Subcutaneous abdominal adipose tissue (tissue), 5 donors: ENCODE data around the gene TDP2.
A peak's percentile ranks its signal among the peaks of the same experiment; 100 is the strongest.
"Not testable (repeated sequence)": the region's sequence is repeated elsewhere in the genome, so short reads cannot be mapped to it uniquely, and the experiment has no call there.

Source experiments
- H3K27ac ChIP-seq: one replicate; pipeline ENCODE4 v1.7.0; 2013; ENCODE audit warnings: low read depth, mild to moderate bottlenecking, inconsistent platforms, low read length, moderate library complexity
- H3K27me3 ChIP-seq, 5 donors: one replicate each; pipeline ENCODE4 v1.7.0; 2013; ENCODE audit warnings: low read length in 5 of 5, inconsistent platforms in 1 of 5; ENCODE audit not compliant: control insufficient read depth in 5 of 5, insufficient read depth in 4 of 5
- H3K36me3 ChIP-seq, 5 donors: one replicate each; pipeline ENCODE4 v1.7.0; 2013; ENCODE audit warnings: low read length in 5 of 5; ENCODE audit not compliant: control insufficient read depth in 5 of 5, insufficient read depth in 5 of 5
- H3K4me1 ChIP-seq, 5 donors: one replicate each; pipeline ENCODE4 v1.7.0; 2013; ENCODE audit warnings: low read length in 5 of 5, mild to moderate bottlenecking in 3 of 5, moderate library complexity in 1 of 5; ENCODE audit not compliant: control insufficient read depth in 5 of 5, insufficient read depth in 5 of 5
- H3K4me3 ChIP-seq, 5 donors: one replicate each; pipeline ENCODE4 v1.7.0; 2013; ENCODE audit warnings: low read length in 5 of 5, low read depth in 1 of 5
- H3K9ac ChIP-seq, 5 donors: one replicate each; pipeline ENCODE4 v1.7.0; 2013; ENCODE audit warnings: low read length in 5 of 5, mild to moderate bottlenecking in 4 of 5, moderate library complexity in 3 of 5
- H3K9me3 ChIP-seq, 5 donors: one replicate each; pipeline ENCODE4 v1.7.0; 2013; ENCODE audit warnings: low read length in 5 of 5; ENCODE audit not compliant: control insufficient read depth in 5 of 5
- donor health status: healthy.
- donor health status: healthy.
- donor health status: healthy.
- donor health status: healthy.
- donor health status: healthy.

The TDP2 gene

GRCh38 chr6:24683297-24684296 is 16.9 kb upstream of the TDP2 start:
- Histone ChIP-seq H3K27me3 (no peaks in the 10 kb centered on the region), H3K4me3 (no peak overlapping the region), H3K4me1 (no peaks in the 10 kb centered on the region)

GRCh38 chr6:24680582-24680981 is 13.9 kb upstream of the TDP2 start:
- Histone ChIP-seq H3K27ac (no peak overlapping the region), H3K27me3 (no peaks in the 10 kb centered on the region), H3K4me3 (no peak overlapping the region), H3K4me1 (no peaks in the 10 kb centered on the region), H3K9ac (no peak overlapping the region), H3K36me3 (no peaks in the 10 kb centered on the region), H3K9me3 (no peaks in the 10 kb centered on the region)

More at GRCh38 chr6:24683297-24684296, 16.9 kb upstream of the TDP2 start:
- Histone ChIP-seq H3K36me3 (peaks cover 0 to 2% (median 0%) of the 10 kb centered on the region in 5 donors), H3K9me3 (no peaks in the 10 kb centered on the region), H3K9ac (no peak overlapping the region), H3K27ac (no peak overlapping the region)

GRCh38 chr6:24678792-24679352 is 12.2 kb upstream of the TDP2 start:
- H3K36me3 ChIP-seq, H3K9ac ChIP-seq, H3K27me3 ChIP-seq, H3K4me1 ChIP-seq, H3K4me3 ChIP-seq, H3K27ac ChIP-seq, H3K9me3 ChIP-seq: not testable (repeated sequence)

GRCh38 chr6:24673625-24674024 is 6.9 kb upstream of the TDP2 start:
- H3K27ac ChIP-seq = no peak overlapping the region
- peaks cover 0 to 13% (median 0%) of the 10 kb centered on the region in 5 donors for H3K9me3 ChIP-seq
- no peak overlapping the region for H3K4me3 ChIP-seq
- H3K27me3 ChIP-seq = no peaks in the 10 kb centered on the region
- peaks cover 0 to 2% (median 0%) of the 10 kb centered on the region in 5 donors for H3K4me1 ChIP-seq
- no peak overlapping the region for H3K9ac ChIP-seq
- H3K36me3 ChIP-seq = peaks cover 0 to 3% (median 0%) of the 10 kb centered on the region in 5 donors

GRCh38 chr6:24672620-24673182 is 6.0 kb upstream of the TDP2 start:
- peaks cover 0 to 13% (median 0%) of the 10 kb centered on the region in 5 donors for H3K9me3 ChIP-seq
- no peak overlapping the region for H3K27ac ChIP-seq
- no peak overlapping the region for H3K4me3 ChIP-seq
- H3K4me1 ChIP-seq = peaks cover 0 to 10% (median 9%) of the 10 kb centered on the region in 5 donors
- no peaks in the 10 kb centered on the region for H3K27me3 ChIP-seq
- peaks cover 0 to 3% (median 0%) of the 10 kb centered on the region in 5 donors for H3K36me3 ChIP-seq
- H3K9ac ChIP-seq = no peak overlapping the region

- not testable (repeated sequence) for H3K36me3 ChIP-seq, H3K27me3 ChIP-seq, H3K9ac ChIP-seq, H3K27ac ChIP-seq, H3K4me3 ChIP-seq
- H3K9me3 ChIP-seq = peaks cover 0 to 13% (median 0%) of the 10 kb centered on the region in 5 donors
- peaks cover 0 to 20% (median 18%) of the 10 kb centered on the region in 5 donors for H3K4me1 ChIP-seq
Measured at GRCh38 chr6:24671077-24671476, 4.4 kb upstream of the TDP2 start.

- not testable (repeated sequence) for H3K27me3 ChIP-seq, H3K4me3 ChIP-seq, H3K9ac ChIP-seq, H3K36me3 ChIP-seq, H3K27ac ChIP-seq
- Histone ChIP-seq H3K9me3 (peaks cover 0 to 13% (median 0%) of the 10 kb centered on the region in 5 donors), H3K4me1 (peaks cover 0 to 26% (median 23%) of the 10 kb centered on the region in 5 donors)
Measured at GRCh38 chr6:24670492-24670891, 3.8 kb upstream of the TDP2 start.

GRCh38 chr6:24668997-24669361 is 2.3 kb upstream of the TDP2 start:
- Histone ChIP-seq H3K4me1 (peaks cover 0 to 34% (median 31%) of the 10 kb centered on the region in 5 donors), H3K27ac (no peak overlapping the region), H3K27me3 (no peaks in the 10 kb centered on the region), H3K4me3 (no peak overlapping the region), H3K9me3 (peaks cover 0 to 13% (median 0%) of the 10 kb centered on the region in 5 donors), H3K9ac (no peak overlapping the region), H3K36me3 (peaks cover 0 to 6% (median 0%) of the 10 kb centered on the region in 5 donors)

- Histone ChIP-seq H3K27ac (peak overlapping the region; percentile 96), H3K4me3 (peak overlapping the region in 4 of 5 donors; percentile 88 to 100 (median 95)), H3K4me1 (peaks cover 0 to 36% (median 31%) of the 10 kb centered on the region in 5 donors), H3K9me3 (peaks cover 0 to 11% (median 0%) of the 10 kb centered on the region in 5 donors), H3K9ac (peak overlapping the region in 2 of 5 donors; percentile 79 to 92)
- H3K27me3 ChIP-seq, H3K36me3 ChIP-seq: not testable (repeated sequence)
Measured at GRCh38 chr6:24668066-24668996, 1.6 kb upstream of the TDP2 start.
